GM13976 (cell line): Measurements from ENCODE around the gene LYRM4.

Experiments
- DNase-seq: peaks from one replicate; pipeline ENCODE4 v3.0.0; 2012; ENCODE audit warnings: low spot score
- CTCF ChIP-seq: IDR thresholded peaks from 2 replicates; pipeline ENCODE4 v1.5.1; 2012; ENCODE audit warnings: borderline replicate concordance, mild to moderate bottlenecking; ENCODE audit not compliant: insufficient read depth; ENCODE audit errors: extremely low read depth, missing control alignments, control extremely low read depth
- in situ Hi-C: fragments of 300-500 bp; cut with MboI; formaldehyde crosslinking; loops from one replicate; pipeline ENCODE4 v1.12.0; 2022; ENCODE audit warnings: low sequenced_read_pairs, mixed read lengths, inconsistent platforms; ENCODE audit not compliant: unreplicated experiment

The LYRM4 gene

DNA sequence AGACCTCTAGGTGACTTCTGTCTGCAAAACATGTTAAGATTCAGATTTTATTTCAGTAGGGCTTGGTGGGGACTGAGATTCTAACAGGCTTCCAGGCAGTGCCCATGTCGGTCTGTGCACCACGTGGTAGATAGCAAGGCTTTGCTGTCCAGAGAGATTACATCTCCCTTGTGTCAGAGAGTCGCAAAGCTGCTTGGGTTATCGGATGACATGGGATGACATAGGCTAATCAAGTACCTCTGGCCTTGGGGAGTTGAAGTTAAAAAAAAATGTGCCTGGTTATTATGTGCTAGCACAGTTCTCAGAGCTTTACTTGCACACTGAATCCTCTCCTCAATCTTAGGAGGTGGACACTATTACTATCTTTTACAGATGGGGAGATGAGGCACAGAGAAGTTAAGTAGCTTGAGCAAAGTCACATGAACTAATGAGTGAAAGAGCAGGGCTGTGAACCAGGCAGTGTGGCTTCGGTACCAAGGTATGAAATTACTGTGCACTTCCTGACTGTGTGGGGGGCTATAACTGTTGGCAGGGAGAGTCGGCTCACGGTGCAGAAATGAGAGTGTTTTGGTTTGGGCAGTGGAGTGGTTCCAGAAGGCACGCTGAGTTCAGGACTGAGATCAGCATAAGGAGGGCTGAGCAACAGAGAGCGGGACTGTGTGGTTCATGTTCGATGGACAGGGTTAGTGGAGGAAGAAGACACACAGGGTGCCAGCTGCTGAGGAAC, 41.6 kb upstream of the LYRM4 start:
- in situ Hi-C loops, result no loop called here
- DNase-seq, result peak; percentile 34
- no peak for TF ChIP-seq CTCF

- no peak for DNase-seq
- in situ Hi-C loops, result no loop called here
- no peak for TF ChIP-seq CTCF
These were observed 39.5 kb upstream of the LYRM4 start for GRCh38 chr6:5300206-5300764.

DNA sequence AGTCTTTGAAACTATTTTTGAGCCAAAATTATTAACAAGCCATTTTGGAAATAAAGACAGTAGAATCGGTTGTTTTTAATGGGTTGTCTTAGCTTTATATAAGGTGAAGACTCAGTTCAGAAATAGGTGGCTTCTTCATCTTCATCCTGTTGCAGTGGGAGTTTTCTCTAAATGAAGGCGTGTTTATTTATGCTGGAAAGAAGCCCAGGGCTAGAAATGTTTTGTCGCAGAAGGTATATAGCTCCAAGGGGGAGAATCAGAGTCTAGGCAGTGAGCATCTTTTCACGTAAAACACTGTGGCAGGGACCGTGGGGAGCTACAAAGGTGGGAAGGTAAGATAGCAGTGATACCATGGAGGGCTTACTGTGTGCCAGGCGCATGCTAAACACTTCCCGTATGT, 34.9 kb upstream of the LYRM4 start:
- TF ChIP-seq CTCF, result no peak
- in situ Hi-C loops, result no loop called here
- DNase-seq, result no peak

DNA sequence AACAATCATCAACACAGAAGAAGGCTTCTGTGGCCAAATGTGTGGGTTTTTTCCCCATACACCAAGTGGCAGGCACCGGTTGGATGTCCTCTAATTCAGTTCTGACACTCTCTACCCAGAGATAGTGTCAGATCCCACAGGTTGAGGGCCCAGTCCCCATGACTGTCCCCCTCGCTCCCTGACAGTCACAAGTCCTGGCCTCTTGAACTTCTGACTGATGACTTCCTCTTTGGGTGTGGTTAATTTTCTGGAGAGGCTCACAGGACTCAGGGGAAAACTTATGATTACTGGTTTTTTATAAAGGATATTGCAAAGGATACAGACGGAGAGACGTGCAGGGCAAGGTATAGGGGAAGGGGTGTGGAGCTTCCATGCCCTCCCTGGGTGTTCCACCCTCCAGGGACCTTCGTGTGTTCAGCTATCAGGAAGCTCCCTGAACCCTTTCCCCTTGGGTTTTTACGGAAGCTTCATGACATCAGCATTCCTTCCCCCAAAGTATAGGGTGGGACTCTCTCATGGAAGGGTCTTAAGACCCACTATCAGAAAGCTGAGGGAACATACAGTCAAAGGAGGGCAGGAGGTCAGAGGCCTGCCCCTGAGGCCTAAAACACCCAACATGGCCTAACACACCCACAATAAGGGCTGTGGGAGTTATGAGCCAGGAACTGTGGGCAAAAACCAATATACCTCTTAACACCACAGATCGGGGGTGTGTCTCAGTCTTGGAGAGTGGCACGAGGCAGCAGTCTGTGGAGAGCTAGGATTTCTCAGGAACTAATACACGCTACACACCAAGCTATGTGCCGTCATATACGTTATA, 33.9 kb upstream of the LYRM4 start:
- no peak for TF ChIP-seq CTCF
- in situ Hi-C loops, result no loop called here
- DNase-seq, result no peak

- no peak for TF ChIP-seq CTCF
- no peak for DNase-seq
- in situ Hi-C loops, result no loop called here
These were observed 32.9 kb upstream of the LYRM4 start for GRCh38 chr6:5293692-5294091.

- no peak for DNase-seq
- TF ChIP-seq CTCF, result no peak
- in situ Hi-C loops, result no loop called here
These were observed 31.4 kb upstream of the LYRM4 start for GRCh38 chr6:5292154-5292553.
